ENCODE data around the gene SULT1B1. TPM values are rescaled to one million over a fixed set of nuclear protein-coding genes. Genes with fewer than 3 reads are reported as not detected.

Gene SULT1B1
- total RNA-seq, 2 donors from 2014 or later, result 1.8 to 4.0 TPM

DNA sequence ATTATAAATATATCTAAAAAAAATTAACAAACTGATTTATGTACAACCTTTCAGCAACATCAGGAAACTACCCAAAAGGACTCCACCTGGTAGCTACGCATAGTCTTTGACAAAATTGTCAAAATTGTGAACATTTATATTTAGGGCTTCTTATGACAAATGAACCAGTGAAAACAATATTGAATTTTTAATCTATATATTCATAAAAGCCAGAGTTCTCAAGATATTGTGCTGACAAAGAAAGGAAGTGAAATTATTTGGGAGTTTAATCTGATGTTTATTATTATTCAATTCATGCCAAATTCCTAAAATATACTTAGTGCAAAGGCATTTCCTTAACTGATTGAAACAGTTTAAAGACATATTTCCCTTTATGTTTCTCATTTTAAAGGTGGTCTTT, 5.3 kb upstream of the SULT1B1 start:
- ATAC-seq (no peak), DNase-seq (no peak)
- Histone ChIP-seq H3K4me3 (no peak overlapping the region), H3K27ac (no peak overlapping the region), H3K36me3 (replicated peaks in 1 of 2; ENCODE audit: insufficient read depth in 1 of 2, low read depth in 2 of 2) (no peaks in the 10 kb centered on the region), H3K27me3 (no peaks in the 10 kb centered on the region), H3K9me3 (no peaks in the 10 kb centered on the region), H3K4me1 (no peaks in the 10 kb centered on the region)
- WGBS, 2 donors, result 90 to 100% methylated on average over 1 of the region's 1 CpG
- no peak for TF ChIP-seq POLR2A (IDR thresholded peaks at IDR 0.05)
- TF ChIP-seq, protein P1, sequence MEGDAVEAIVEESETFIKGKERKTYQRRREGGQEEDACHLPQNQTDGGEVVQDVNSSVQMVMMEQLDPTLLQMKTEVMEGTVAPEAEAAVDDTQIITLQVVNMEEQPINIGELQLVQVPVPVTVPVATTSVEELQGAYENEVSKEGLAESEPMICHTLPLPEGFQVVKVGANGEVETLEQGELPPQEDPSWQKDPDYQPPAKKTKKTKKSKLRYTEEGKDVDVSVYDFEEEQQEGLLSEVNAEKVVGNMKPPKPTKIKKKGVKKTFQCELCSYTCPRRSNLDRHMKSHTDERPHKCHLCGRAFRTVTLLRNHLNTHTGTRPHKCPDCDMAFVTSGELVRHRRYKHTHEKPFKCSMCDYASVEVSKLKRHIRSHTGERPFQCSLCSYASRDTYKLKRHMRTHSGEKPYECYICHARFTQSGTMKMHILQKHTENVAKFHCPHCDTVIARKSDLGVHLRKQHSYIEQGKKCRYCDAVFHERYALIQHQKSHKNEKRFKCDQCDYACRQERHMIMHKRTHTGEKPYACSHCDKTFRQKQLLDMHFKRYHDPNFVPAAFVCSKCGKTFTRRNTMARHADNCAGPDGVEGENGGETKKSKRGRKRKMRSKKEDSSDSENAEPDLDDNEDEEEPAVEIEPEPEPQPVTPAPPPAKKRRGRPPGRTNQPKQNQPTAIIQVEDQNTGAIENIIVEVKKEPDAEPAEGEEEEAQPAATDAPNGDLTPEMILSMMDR (IDR thresholded peaks at IDR 0.05), result no peak
- intact Hi-C loops (cut with DNase I), result no loop called here

DNA sequence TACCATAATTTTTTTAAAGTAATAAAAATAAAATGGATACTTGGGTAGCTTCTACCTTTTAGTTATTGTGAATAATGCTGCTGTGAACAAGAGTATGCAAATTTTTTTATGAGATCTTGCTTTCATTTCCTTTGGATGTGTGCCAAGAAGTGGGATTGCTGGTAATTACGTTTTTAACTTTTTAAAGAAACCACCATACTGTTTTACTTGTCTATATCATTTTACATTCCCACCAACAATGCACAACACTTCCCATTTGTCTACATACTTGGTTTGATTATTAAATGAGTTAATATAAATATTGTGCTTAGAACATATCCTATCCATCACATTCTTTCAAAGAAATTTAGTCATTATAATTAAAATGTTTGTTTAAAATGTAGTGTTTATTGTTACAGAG, 3.9 kb upstream of the SULT1B1 start:
- Histone ChIP-seq H3K4me1 (peaks cover 9% of the 10 kb centered on the region), H3K27me3 (no peaks in the 10 kb centered on the region), H3K36me3 (replicated peaks in 1 of 2; ENCODE audit: insufficient read depth in 1 of 2, low read depth in 2 of 2) (no peaks in the 10 kb centered on the region), H3K27ac (no peak overlapping the region), H3K9me3 (no peaks in the 10 kb centered on the region), H3K4me3 (no peak overlapping the region)
- intact Hi-C loops (cut with DNase I), result no loop called here
- 12 to 24% methylated on average over 1 of the region's 1 CpG for WGBS, 2 donors
- no peak for DNase-seq
- ATAC-seq, result no peak
- TF ChIP-seq POLR2A (IDR thresholded peaks at IDR 0.05), result no peak
- TF ChIP-seq, protein P1 (IDR thresholded peaks at IDR 0.05), result no peak

DNA sequence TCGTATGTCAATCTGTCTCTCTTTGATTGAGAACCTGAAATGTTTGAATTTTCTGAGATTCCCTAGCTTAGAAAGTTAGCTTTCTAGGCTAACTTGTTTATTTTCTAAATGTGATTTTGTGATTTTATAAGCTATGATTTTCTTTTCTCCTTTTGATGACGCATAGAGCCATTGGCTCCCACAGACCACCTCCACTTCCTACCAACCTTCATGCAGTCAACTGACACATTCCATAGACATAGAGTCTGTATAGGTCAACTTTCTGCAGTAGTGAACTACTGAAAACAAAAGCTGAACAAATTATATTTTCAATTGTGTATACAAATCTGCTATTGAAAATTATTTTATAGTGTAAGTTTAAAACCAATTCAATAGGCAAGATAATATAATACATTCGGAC, 2.8 kb upstream of the SULT1B1 start:
- no peaks in the 10 kb centered on the region for H3K27me3 ChIP-seq
- no peaks in the 10 kb centered on the region for H3K36me3 ChIP-seq (replicated peaks in 1 of 2; ENCODE audit: insufficient read depth in 1 of 2, low read depth in 2 of 2)
- intact Hi-C loops (cut with DNase I), result no loop called here

DNA sequence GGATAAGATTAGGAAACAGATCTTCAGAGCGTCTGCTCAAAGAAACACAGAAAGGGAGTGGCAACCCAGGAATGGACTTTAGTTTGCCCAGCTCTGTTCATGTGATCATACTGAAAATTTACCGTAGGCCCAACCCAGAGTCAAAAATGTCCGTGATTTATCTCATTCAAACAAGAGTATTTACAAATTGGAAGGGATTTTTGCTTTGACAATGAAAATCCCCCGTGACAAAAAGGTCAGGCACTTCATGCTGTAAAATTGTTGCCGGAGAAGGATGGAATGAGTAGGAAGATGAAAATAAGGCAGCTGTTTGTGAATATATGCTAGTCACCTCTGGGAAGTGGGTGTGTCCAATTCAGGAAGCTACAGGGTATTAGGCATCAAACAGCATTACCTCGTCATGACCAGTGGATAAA, 1.2 kb downstream of the SULT1B1 start:
- Histone ChIP-seq H3K36me3 (replicated peaks in 1 of 2; ENCODE audit: insufficient read depth in 1 of 2, low read depth in 2 of 2) (no peaks in the 10 kb centered on the region), H3K27me3 (no peaks in the 10 kb centered on the region), H3K4me3 (no peak overlapping the region), H3K27ac (no peak overlapping the region), H3K9me3 (no peaks in the 10 kb centered on the region), H3K4me1 (peaks cover 32% of the 10 kb centered on the region)
- WGBS, 2 donors, result 50 to 56% methylated on average over 6 of the region's 6 CpGs
- intact Hi-C loops (cut with DNase I), result no loop called here
- DNase-seq (no peak), ATAC-seq (no peak)
- no peak for TF ChIP-seq POLR2A (IDR thresholded peaks at IDR 0.05)
- TF ChIP-seq, protein P1 (IDR thresholded peaks at IDR 0.05), result no peak

More for the DNA sequence above, 2.8 kb upstream of the SULT1B1 start:
- Histone ChIP-seq H3K4me3 (no peak overlapping the region), H3K9me3 (no peaks in the 10 kb centered on the region), H3K27ac (no peak overlapping the region), H3K4me1 (peaks cover 9% of the 10 kb centered on the region)
- ATAC-seq (no peak), DNase-seq (no peak)
- WGBS, 2 donors, result 88 to 94% methylated on average over 3 of the region's 3 CpGs
- TF ChIP-seq, protein P1 (IDR thresholded peaks at IDR 0.05), result no peak
- TF ChIP-seq POLR2A (IDR thresholded peaks at IDR 0.05), result no peak

DNA sequence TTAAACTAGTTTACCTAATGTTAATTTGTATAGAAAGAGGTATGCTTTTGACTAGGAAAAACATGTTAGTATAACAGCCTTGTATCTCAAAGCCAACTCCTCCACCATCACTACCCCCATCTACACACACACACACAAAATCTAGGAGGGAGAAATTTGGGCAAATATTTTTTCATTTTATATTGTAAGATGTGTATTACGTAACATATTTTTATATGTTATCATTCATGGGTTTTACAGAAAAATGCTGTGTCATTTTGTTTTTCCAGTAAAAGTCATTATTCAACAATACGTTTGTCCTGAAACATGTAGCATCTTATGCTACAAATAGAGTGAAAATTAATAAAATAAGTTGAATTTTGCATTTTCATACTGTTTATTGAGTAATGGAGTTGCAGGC, 3.0 kb downstream of the SULT1B1 start:
- Histone ChIP-seq H3K4me3 (no peak overlapping the region), H3K27me3 (no peaks in the 10 kb centered on the region), H3K4me1 (peaks cover 32% of the 10 kb centered on the region), H3K27ac (no peak overlapping the region), H3K36me3 (replicated peaks in 1 of 2; ENCODE audit: insufficient read depth in 1 of 2, low read depth in 2 of 2) (no peaks in the 10 kb centered on the region), H3K9me3 (no peaks in the 10 kb centered on the region)
- ATAC-seq (no peak), DNase-seq (no peak)
- TF ChIP-seq, protein P1 (IDR thresholded peaks at IDR 0.05), result no peak
- no peak for TF ChIP-seq POLR2A (IDR thresholded peaks at IDR 0.05)
- WGBS, 2 donors, result 89 to 92% methylated on average over 2 of the region's 2 CpGs
- intact Hi-C loops (cut with DNase I), result no loop called here

Measured in body of pancreas (tissue), 4 donors.